Adrenal gland (tissue), 12 donors: Measurements from ENCODE around the gene SUPT4H1. TPM values are rescaled to one million over a fixed set of nuclear protein-coding genes. Genes with fewer than 3 reads are reported as not detected.

Experiments
- DNase-seq, 7 donors: peaks; one replicate each; pipeline ENCODE4 v3.0.0-alpha.2; 2019 to 2020
- H3K27ac ChIP-seq, 5 donors: fragments of 200-600 bp; sonication (generic) in 4 of 5; 1 replicate in 3 of 5; 2 replicates in 2 of 5; pipeline versions ENCODE4 v1.5.1 to v1.8.0; 2016 to 2020; ENCODE audit warnings: mild to moderate bottlenecking in 1 of 5
- H3K27me3 ChIP-seq: fragments of 200-600 bp; 2 replicates; pipeline ENCODE4 v1.8.0; 2021
- H3K36me3 ChIP-seq, 2 donors: fragments of 200-600 bp; replicated peaks in 1 of 2; 1 replicate in 1 of 2; 2 replicates in 1 of 2; pipeline versions ENCODE4 v1.5.1 to v1.8.0; 2018 to 2022
- H3K4me1 ChIP-seq, 2 donors: fragments of 200-600 bp; replicated peaks in 1 of 2; 1 replicate in 1 of 2; 2 replicates in 1 of 2; pipeline versions ENCODE4 v1.5.1 to v1.8.0; 2018 to 2021
- H3K4me3 ChIP-seq, 4 donors: fragments of 200-600 bp; sonication (generic) in 3 of 4; one replicate each; pipeline ENCODE4 v1.5.1; 2016 to 2018
- H3K9me3 ChIP-seq, 3 donors: fragments of 200-600 bp; sonication (generic) in 1 of 3; replicated peaks in 1 of 3; 1 replicate in 2 of 3; 2 replicates in 1 of 3; pipeline versions ENCODE4 v1.5.1 to v1.8.0; 2016 to 2021
- POLR2A ChIP-seq, 2 donors: fragments of 450-650 bp; IDR thresholded peaks; one replicate each; pipeline ENCODE4 v1.6.1; 2017; ENCODE audit warnings: antibody characterized with exemption in 2 of 2, mild to moderate bottlenecking in 2 of 2, moderate library complexity in 1 of 2
- WGBS, 4 donors: extraction: QIAGEN DNeasy Blood & Tissue Kit in 2 of 4; methylation state at CpG; one replicate each; pipeline versions ENCODE4 v1.1.5 to v1.1.7; 2013 to 2017; 5-methylcytosine and 5-hydroxymethylcytosine counted together
- intact Hi-C, 2 donors: fragments of 100-400 bp; cut with DNase I; formaldehyde crosslinking; loops; one replicate each; pipeline versions ENCODE4 v1.14.1 to v1.15.0; 2022 to 2023
- polyA plus RNA-seq, 3 donors: library from polyadenylated mRNA; stranded (reverse); fragments of 200-250 nt in 2 of 3; fragments of 350-450 nt in 1 of 3; fragmentation: Illumina TruSeq in 1 of 3; extraction: RNeasy Lipid Tissue Mini Kit (QIAGEN cat#74804) in 1 of 3; gene quantifications; one replicate each; pipeline ENCODE4 v1.2.3, GENCODE V29; 2013 to 2014
- total RNA-seq, 9 donors: library from RNA; depleted of rRNA in 4 of 9; stranded (reverse); fragments of >200 nt in 4 of 9; fragments of 120-200 nt in 1 of 9; fragmentation: NEBNext Ultra II Directional in 1 of 9; extraction: Animal tissue kit (Norgen Biotek cat#: 25700) in 1 of 9; gene quantifications; one replicate each; pipeline versions ENCODE4 v1.1.0 to v1.2.4, GENCODE V29; 2013 to 2023
- TF ChIP-seq, protein P1 (sequence below), 6 experiments: fragments of 450-650 bp in 4 of 6; fragments of 200-600 bp in 2 of 6; sonication (generic) in 1 of 6; IDR thresholded peaks; 1 replicate in 5 of 6; 2 replicates in 1 of 6; pipeline versions ENCODE4 v1.5.1 to v1.8.0; 2016 to 2021; ENCODE audit warnings: antibody characterized with exemption in 6 of 6, mild to moderate bottlenecking in 2 of 6, moderate library complexity in 1 of 6
- donor health status: healthy with polysubstance abuse.
- donor health status: Bipolar disorder and iron deficiency.
- donor health status: DM: yes; HTN: yes; CAD: no.
- donor health status: DM: no; HTN: no; CAD: no.
- donor health status: DM: no; HTN: no; CAD: no.
- donor health status: DM: yes; HTN: yes; CAD: no.

The SUPT4H1 gene
- total and polyA plus RNA-seq, 12 donors, result 58.6 to 178 (median 90.3) TPM

DNA sequence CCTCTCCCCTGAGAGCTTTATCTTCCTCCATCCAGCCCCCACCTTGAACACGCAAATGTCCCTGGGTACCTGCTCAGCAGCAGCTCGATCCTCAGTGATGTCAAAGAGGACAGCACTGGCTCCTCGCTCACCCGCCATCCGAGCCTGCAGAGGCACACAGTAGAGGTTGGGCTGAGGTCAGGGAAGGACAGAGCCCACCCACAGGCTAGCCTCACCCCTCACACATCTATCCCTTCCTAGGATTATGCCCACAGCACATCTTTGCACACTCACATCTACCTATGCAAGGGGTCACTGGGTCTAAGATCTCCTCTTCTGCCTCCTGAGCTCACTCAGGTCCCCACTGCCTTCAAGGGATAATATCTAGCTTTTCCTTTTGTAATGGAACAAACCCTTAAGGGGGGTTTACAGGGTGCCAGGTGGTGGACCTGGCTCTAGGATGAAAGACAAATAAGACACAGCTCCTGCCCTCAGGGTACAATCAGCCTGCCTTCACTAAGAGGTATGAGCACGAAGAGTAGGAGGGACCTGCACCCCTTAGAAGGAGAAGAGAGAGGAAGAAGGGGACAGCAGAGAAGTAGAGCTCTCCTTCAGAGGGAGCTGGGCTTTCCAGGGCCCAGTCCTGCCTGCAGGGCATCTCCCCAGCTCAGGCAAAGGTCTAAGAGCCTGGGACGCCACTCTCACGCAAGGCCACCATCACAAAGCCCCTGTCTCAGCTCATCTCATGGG, 11.6 kb upstream of the SUPT4H1 start:
- TF ChIP-seq, protein P1, sequence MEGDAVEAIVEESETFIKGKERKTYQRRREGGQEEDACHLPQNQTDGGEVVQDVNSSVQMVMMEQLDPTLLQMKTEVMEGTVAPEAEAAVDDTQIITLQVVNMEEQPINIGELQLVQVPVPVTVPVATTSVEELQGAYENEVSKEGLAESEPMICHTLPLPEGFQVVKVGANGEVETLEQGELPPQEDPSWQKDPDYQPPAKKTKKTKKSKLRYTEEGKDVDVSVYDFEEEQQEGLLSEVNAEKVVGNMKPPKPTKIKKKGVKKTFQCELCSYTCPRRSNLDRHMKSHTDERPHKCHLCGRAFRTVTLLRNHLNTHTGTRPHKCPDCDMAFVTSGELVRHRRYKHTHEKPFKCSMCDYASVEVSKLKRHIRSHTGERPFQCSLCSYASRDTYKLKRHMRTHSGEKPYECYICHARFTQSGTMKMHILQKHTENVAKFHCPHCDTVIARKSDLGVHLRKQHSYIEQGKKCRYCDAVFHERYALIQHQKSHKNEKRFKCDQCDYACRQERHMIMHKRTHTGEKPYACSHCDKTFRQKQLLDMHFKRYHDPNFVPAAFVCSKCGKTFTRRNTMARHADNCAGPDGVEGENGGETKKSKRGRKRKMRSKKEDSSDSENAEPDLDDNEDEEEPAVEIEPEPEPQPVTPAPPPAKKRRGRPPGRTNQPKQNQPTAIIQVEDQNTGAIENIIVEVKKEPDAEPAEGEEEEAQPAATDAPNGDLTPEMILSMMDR (IDR thresholded peaks at IDR 0.05), result no peak
- TF ChIP-seq POLR2A (IDR thresholded peaks at IDR 0.05), result no peak
- H3K36me3 ChIP-seq, result no peaks in the 10 kb centered on the region
- no peaks in the 10 kb centered on the region for H3K9me3 ChIP-seq
- no peaks in the 10 kb centered on the region for H3K27me3 ChIP-seq
- no peak overlapping the region for H3K4me3 ChIP-seq
- DNase-seq, result peak in 1 of 7 donors; percentile 44
- peak overlapping the region in 4 of 5 donors; percentile 35 to 85 (median 71) for H3K27ac ChIP-seq
- WGBS, 4 donors, result 57 to 67% (median 65%) methylated on average over 7 to 8 of the region's 8 CpGs
- peaks cover 36 to 38% of the 10 kb centered on the region in 2 donors for H3K4me1 ChIP-seq
- intact Hi-C loops, result no loop called here

DNA sequence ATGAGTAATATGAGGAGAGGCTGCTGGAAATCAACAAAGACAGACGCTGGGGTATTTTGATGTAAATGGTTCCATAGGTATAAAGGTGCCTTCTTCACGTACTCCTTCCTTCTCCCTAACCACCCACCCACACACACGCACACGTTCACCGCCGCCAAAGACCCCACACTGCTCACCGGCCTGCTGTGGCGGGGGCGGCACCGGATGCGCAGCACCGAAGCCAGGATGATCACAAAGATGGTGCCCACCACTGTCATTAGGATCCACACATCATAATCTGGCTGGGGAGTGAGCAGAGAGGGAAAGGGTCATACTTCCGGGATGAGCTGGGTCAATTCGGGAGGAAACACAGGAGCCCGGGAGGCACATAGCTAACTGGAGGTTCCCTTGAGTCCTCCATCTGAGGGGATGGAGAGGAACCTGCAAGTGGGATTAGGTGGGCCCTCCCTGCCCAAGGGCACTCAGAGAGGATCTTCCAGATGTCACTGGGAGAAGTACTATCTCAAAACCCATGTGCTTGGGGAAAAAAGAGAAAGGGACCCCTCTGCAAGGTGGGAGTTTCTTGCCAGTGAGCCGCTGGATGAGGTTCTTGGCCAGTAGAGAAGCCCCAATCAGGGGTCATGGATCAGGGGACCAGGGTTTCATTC, 10.5 kb upstream of the SUPT4H1 start:
- peaks cover 0 to 9% of the 10 kb centered on the region in 2 donors for H3K36me3 ChIP-seq
- H3K4me1 ChIP-seq, result peaks cover 33 to 34% of the 10 kb centered on the region in 2 donors
- WGBS, 4 donors, result 88 to 92% (median 91%) methylated on average over 13 to 16 of the region's 16 CpGs
- intact Hi-C loops, result no loop called here
- TF ChIP-seq, protein P1 (IDR thresholded peaks at IDR 0.05), result no peak
- TF ChIP-seq POLR2A (IDR thresholded peaks at IDR 0.05), result no peak
- H3K27ac ChIP-seq, result no peak overlapping the region
- H3K4me3 ChIP-seq, result no peak overlapping the region
- DNase-seq, result no peak
- H3K27me3 ChIP-seq, result no peaks in the 10 kb centered on the region
- no peaks in the 10 kb centered on the region for H3K9me3 ChIP-seq

DNA sequence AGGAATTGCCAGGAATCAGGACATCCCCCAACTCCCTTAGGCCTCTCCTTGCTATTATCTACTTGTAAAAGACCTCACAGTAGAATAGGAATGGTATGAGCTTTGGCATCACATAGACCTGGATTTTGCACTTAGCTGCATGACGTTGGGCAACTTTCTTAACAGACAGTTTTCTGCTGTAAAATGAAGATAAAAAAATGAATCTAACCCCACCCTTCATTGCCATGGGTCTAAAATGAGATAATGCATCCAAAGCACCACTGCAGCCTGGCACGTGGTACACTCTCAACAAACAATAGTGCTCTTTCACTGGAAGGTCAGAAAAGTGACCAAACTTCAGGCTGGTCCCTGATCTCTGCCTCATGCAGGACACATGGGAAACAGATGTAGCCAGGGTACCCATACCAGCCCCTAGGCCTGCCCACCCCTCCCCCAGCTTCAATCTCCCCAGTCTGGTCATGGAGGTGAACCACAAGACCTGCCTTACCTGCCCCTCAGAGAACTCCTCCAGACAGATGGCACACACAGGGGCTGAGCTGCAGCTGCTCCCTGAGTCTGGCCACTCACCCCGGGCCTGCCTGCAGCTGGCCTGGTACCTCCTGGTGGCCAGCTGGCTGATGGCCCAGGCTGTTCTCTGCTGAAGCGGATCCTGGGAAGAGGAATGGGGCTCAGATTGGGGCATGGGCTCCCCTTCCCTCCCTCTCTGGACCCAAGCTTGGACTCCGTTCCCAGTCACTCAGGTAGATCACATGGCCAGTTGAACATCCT, 8.5 kb upstream of the SUPT4H1 start:
- peaks cover 19 to 22% of the 10 kb centered on the region in 2 donors for H3K4me1 ChIP-seq
- peak in 2 of 7 donors; percentile 35 to 52 for DNase-seq
- no peaks in the 10 kb centered on the region for H3K9me3 ChIP-seq
- TF ChIP-seq, protein P1 (IDR thresholded peaks at IDR 0.05), result no peak
- TF ChIP-seq POLR2A (IDR thresholded peaks at IDR 0.05), result no peak
- H3K27me3 ChIP-seq, result no peaks in the 10 kb centered on the region
- no peak overlapping the region for H3K4me3 ChIP-seq
- H3K27ac ChIP-seq, result peak overlapping the region in 1 of 5 donors; percentile 16
- WGBS, 4 donors, result 60 to 80% (median 72%) methylated on average over 3 to 5 of the region's 5 CpGs
- intact Hi-C loops, result no loop called here
- peaks cover 0 to 12% of the 10 kb centered on the region in 2 donors for H3K36me3 ChIP-seq
